ENCODE measurements around the gene EFHD1.

The EFHD1 gene

GRCh38 chr2:232613538-232614134, 19.8 kb upstream of the EFHD1 start:
- TF ChIP-seq, protein P1, sequence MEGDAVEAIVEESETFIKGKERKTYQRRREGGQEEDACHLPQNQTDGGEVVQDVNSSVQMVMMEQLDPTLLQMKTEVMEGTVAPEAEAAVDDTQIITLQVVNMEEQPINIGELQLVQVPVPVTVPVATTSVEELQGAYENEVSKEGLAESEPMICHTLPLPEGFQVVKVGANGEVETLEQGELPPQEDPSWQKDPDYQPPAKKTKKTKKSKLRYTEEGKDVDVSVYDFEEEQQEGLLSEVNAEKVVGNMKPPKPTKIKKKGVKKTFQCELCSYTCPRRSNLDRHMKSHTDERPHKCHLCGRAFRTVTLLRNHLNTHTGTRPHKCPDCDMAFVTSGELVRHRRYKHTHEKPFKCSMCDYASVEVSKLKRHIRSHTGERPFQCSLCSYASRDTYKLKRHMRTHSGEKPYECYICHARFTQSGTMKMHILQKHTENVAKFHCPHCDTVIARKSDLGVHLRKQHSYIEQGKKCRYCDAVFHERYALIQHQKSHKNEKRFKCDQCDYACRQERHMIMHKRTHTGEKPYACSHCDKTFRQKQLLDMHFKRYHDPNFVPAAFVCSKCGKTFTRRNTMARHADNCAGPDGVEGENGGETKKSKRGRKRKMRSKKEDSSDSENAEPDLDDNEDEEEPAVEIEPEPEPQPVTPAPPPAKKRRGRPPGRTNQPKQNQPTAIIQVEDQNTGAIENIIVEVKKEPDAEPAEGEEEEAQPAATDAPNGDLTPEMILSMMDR (IDR thresholded peaks at IDR 0.05; ENCODE audit: low read depth, low read length): no peak
- H3K4me3 ChIP-seq (replicated peaks in 1 of 2; ENCODE audit: low read depth in 2 of 2, low read length in 2 of 2): no peak overlapping the region
- no peak for DNase-seq (ENCODE audit: low read depth in 2 of 2)

GRCh38 chr2:232615339-232615738, 18.1 kb upstream of the EFHD1 start:
- TF ChIP-seq, protein P1 (IDR thresholded peaks at IDR 0.05; ENCODE audit: low read depth, low read length): no peak
- DNase-seq (ENCODE audit: low read depth in 2 of 2): no peak
- no peak overlapping the region for H3K4me3 ChIP-seq (replicated peaks in 1 of 2; ENCODE audit: low read depth in 2 of 2, low read length in 2 of 2)

GRCh38 chr2:232621186-232621585, 12.2 kb upstream of the EFHD1 start:
- DNase-seq (ENCODE audit: low read depth in 2 of 2): no peak
- no peak overlapping the region for H3K4me3 ChIP-seq (replicated peaks in 1 of 2; ENCODE audit: low read depth in 2 of 2, low read length in 2 of 2)
- TF ChIP-seq, protein P1 (IDR thresholded peaks at IDR 0.05; ENCODE audit: low read depth, low read length): no peak

DNA sequence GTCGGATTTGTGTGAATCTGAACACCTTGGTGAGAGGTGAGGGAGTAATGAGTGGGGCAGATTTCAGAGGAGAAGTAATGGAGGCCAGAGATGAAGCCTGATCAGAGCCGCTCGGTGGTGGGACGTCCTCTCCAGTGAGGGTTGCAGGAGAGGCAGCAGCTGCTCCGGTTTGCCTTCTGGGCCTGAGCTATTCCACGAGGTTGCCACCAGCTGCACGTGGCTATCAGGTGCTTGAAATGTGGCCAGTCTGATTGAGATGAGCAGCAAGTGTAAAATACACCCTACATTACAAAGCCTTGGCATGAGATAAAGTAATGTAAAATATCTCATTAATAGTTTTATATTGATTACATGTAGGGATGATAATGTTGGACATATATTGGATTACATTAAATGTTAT, 10.8 kb upstream of the EFHD1 start:
- no peak overlapping the region for H3K4me3 ChIP-seq (replicated peaks in 1 of 2; ENCODE audit: low read depth in 2 of 2, low read length in 2 of 2)

DNA sequence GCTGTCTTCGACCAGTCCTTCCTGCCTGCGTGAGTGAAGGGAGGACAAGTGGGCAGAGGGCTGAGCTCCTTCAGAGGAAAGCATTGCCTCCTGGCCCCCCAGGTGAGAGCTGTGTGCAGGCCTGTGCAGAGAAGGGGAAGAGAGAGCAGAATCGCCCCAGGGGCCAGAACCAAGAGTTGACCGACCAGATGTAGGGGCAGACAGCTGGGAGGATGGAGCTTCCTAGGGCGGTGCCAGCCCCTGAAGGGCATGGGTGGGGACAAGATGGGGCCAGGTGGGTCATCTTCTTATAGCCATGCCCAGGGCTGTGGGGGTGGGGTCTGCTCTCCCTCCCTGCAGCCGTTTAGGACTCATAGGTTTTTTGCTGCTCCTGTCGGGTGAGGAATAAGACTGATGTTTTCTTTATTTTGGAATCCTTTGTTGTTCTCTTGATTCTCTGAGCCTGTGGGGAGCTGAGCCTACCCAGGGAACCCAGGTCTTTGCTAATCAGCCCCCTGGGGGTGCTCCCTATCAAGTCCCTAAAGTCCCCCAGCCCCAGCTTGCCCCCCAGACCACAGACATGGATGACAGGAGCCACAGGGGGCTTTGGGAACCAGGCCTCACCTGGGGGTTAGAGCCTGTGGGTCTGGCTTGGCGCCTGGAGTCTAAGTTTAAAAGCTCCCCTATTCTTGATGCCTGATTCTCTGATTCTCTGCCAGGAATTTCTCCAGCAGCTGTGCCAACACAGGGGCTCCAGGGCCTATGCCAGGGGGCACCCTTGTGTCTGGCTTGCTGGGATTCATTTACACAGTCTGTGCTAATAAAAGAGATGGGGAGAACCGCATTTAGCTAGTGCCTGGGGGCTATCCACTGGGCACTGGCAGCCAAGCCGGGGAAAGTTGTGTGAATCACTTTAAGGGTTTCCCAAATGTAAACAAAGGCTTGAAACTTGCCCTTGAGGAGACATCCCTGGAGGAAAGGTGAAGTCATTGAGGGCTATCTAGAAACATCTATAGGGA, 9.3 kb upstream of the EFHD1 start:
- no peak for DNase-seq (ENCODE audit: low read depth in 2 of 2)
- H3K4me3 ChIP-seq (replicated peaks in 1 of 2; ENCODE audit: low read depth in 2 of 2, low read length in 2 of 2): no peak overlapping the region
- TF ChIP-seq, protein P1 (IDR thresholded peaks at IDR 0.05; ENCODE audit: low read depth, low read length): no peak

More for the DNA sequence above, 10.8 kb upstream of the EFHD1 start:
- TF ChIP-seq, protein P1 (IDR thresholded peaks at IDR 0.05; ENCODE audit: low read depth, low read length): no peak
- no peak for DNase-seq (ENCODE audit: low read depth in 2 of 2)

DNA sequence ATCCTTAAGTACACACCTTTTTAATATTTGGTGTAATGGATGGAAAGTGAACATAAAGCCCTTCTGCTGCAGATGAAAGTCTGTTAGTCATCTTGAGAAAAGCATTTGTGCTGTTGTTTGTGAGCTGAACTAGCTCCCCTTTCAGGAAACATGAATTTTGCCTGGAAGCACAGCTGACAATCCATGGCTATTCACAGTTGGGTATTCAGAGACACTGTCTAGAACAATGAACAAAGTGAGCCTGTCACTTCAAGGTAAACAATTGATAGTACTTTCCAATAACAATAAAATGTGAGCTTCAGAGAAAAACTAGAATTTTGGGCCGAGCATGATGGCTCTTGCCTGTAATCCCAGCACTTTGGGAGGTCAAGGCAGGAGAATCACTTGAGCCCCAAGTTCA, 6.8 kb upstream of the EFHD1 start:
- DNase-seq (ENCODE audit: low read depth in 2 of 2): no peak
- no peak overlapping the region for H3K4me3 ChIP-seq (replicated peaks in 1 of 2; ENCODE audit: low read depth in 2 of 2, low read length in 2 of 2)
- TF ChIP-seq, protein P1 (IDR thresholded peaks at IDR 0.05; ENCODE audit: low read depth, low read length): no peak
